H1 (cell line): ENCODE data around the gene TAS1R3.

ENCODE experiments used
- CBX8 ChIP-seq: fragments of 300-800, 300-1000 bp; sonication (generic); IDR thresholded peaks from 2 replicates; pipeline ENCODE4 v1.7.1; 2016; ENCODE audit warnings: low read depth, low read length, borderline replicate concordance
- CREB1 ChIP-seq: IDR thresholded peaks from 2 replicates; pipeline ENCODE4 v1.6.1; 2012; ENCODE audit warnings: inconsistent platforms
- HDAC6 ChIP-seq: IDR thresholded peaks from one replicate; pipeline ENCODE4 v1.7.1; 2012; ENCODE audit warnings: low read depth, mild to moderate bottlenecking, inconsistent platforms, low read length, moderate library complexity
- POLR2A ChIP-seq, 2 experiments: IDR thresholded peaks; 1 replicate in 1 of 2; 2 replicates in 1 of 2; pipeline ENCODE4 v1.6.1; 2011; ENCODE audit warnings: low read depth in 2 of 2, low read length in 2 of 2, mild to moderate bottlenecking in 2 of 2; ENCODE audit errors: control extremely low read depth in 1 of 2
- POLR2AphosphoS5 ChIP-seq: IDR thresholded peaks from 2 replicates; pipeline ENCODE4 v1.6.1; 2011; ENCODE audit warnings: low read depth, low read length
- RAD21 ChIP-seq, 2 experiments: IDR thresholded peaks in 1 of 2; conservative IDR thresholded peaks in 1 of 2; 2 replicates each; pipeline ENCODE4 v1.6.1; 2011; ENCODE audit warnings: low read depth in 2 of 2, low read length in 2 of 2, improper control_type of control experiment in 1 of 2, inconsistent platforms in 1 of 2, mild to moderate bottlenecking in 1 of 2, moderate library complexity in 1 of 2
- SP2 ChIP-seq: IDR thresholded peaks from 2 replicates; pipeline ENCODE4 v1.6.1; 2012; ENCODE audit warnings: mild to moderate bottlenecking, low read length, inconsistent platforms
- TCF12 ChIP-seq: IDR thresholded peaks from 2 replicates; pipeline ENCODE4 v1.6.1; 2011; ENCODE audit warnings: low read depth, mild to moderate bottlenecking, low read length
- YY1 ChIP-seq: IDR thresholded peaks from 2 replicates; pipeline ENCODE4 v1.6.1; 2011; ENCODE audit warnings: low read depth, mild to moderate bottlenecking, low read length
- TF ChIP-seq, protein P1 (sequence below), 3 experiments: IDR thresholded peaks; 1 replicate in 2 of 3; 2 replicates in 1 of 3; pipeline versions ENCODE4 v1.5.1 to v1.6.1; 2011; ENCODE audit warnings: low read length in 3 of 3, mild to moderate bottlenecking in 3 of 3, inconsistent platforms in 2 of 3, low read depth in 1 of 3, moderate library complexity in 1 of 3; ENCODE audit not compliant: insufficient read depth in 1 of 3; ENCODE audit errors: control extremely low read depth in 1 of 3
- TF ChIP-seq, protein P2 (sequence below): IDR thresholded peaks from 2 replicates; pipeline ENCODE4 v1.6.1; 2011; ENCODE audit warnings: low read depth, mild to moderate bottlenecking, low read length; ENCODE audit not compliant: insufficient read depth
- TF ChIP-seq, protein P3 (sequence below): IDR thresholded peaks from 2 replicates; pipeline ENCODE4 v1.6.1; 2012; ENCODE audit warnings: inconsistent platforms

DNA sequence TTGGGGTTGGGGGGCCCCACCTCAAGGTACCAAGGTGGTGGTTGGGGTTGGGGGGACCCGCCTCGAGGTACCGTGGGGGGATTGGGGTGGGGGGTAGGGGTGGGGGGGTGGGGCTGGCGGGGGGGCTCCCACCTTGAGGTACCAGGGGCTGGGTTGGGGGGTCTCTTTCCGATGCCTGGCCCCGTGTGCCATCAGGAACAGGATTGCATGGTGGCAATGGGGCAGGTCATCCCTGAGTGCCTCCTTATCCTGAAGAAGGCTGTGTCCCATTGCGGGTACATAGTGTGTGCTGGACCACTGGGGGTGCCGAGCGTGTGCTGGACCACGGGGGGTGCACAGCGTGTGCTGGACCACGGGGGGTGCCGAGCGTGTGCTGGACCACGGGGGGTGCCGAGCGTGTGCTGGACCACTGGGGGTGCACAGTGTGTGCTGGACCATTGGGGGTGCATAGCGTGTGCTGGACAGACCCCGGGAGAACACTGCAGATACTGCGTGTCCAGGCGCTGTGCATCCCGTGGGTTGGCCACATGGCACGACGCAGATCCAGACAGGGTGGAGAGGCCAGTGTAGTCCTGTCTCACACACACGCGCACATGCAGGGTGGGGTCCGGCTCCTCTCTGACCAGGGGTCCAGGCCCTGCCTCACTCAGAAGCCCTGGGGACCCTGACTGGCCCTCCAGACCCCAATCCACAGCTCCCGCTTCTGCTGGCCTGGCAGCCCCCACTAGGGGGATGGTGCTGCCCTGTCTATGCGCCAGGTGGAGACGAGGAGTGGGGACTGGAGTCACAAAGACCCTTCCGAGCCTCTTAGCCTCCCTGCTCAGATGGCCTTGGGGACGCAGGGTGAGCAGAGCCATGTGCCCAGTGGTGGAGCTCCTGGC is 46.6 kb upstream of the TAS1R3 start:
- TF ChIP-seq, protein P1, sequence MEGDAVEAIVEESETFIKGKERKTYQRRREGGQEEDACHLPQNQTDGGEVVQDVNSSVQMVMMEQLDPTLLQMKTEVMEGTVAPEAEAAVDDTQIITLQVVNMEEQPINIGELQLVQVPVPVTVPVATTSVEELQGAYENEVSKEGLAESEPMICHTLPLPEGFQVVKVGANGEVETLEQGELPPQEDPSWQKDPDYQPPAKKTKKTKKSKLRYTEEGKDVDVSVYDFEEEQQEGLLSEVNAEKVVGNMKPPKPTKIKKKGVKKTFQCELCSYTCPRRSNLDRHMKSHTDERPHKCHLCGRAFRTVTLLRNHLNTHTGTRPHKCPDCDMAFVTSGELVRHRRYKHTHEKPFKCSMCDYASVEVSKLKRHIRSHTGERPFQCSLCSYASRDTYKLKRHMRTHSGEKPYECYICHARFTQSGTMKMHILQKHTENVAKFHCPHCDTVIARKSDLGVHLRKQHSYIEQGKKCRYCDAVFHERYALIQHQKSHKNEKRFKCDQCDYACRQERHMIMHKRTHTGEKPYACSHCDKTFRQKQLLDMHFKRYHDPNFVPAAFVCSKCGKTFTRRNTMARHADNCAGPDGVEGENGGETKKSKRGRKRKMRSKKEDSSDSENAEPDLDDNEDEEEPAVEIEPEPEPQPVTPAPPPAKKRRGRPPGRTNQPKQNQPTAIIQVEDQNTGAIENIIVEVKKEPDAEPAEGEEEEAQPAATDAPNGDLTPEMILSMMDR (IDR thresholded peaks at IDR 0.05; ENCODE audit: control extremely low read depth in 1 of 3, insufficient read depth in 1 of 3, low read depth in 1 of 3, low read length in 3 of 3) = no peak
- TF ChIP-seq RAD21 (IDR thresholded peaks at IDR 0.05 in 1 of 2, conservative IDR thresholded peaks at IDR 0.05 in 1 of 2; ENCODE audit: low read depth in 2 of 2, low read length in 2 of 2) (no peak), POLR2A (IDR thresholded peaks at IDR 0.05; ENCODE audit: control extremely low read depth in 1 of 2, low read depth in 2 of 2, low read length in 2 of 2) (no peak), POLR2AphosphoS5 (no peak), YY1 (no peak), SP2 (no peak), TCF12 (no peak), HDAC6 (no peak), CREB1 (no peak), CBX8 (no peak)
- TF ChIP-seq, protein P2, sequence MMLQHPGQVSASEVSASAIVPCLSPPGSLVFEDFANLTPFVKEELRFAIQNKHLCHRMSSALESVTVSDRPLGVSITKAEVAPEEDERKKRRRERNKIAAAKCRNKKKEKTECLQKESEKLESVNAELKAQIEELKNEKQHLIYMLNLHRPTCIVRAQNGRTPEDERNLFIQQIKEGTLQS = no peak
- TF ChIP-seq, protein P3, sequence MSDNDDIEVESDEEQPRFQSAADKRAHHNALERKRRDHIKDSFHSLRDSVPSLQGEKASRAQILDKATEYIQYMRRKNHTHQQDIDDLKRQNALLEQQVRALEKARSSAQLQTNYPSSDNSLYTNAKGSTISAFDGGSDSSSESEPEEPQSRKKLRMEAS = no peak
